Stimulated activated CD4-positive, alpha-beta T cell treated with anti-CD3 and anti-CD28 coated beads, Interleukin-2, amount 100 ng/mL, for 4 hours (primary cell): ENCODE data around the gene C16orf74.

Source experiments
- DNase-seq: peaks from one replicate; pipeline ENCODE4 v3.0.0-alpha.2; 2020; ENCODE audit warnings: low read depth

The C16orf74 gene

GRCh38 chr16:85750827-85751697, at the start of gene C16orf74:
C16orf74 (minus strand) TSS chr16:85751096; CDS start chr16:85735217, 15,879 bp downstream.
- DNase-seq: no peak

- no peak for DNase-seq
Observed at GRCh38 chr16:85800321-85800669, 49.4 kb upstream of the C16orf74 start.

- peak; percentile 89 for DNase-seq
Observed at GRCh38 chr16:85799497-85800320, 48.8 kb upstream of the C16orf74 start, which contains the start of the genes COX4I1 and EMC8. COX4I1 (plus strand) TSS chr16:85799695; CDS start chr16:85801206, 1,511 bp downstream. EMC8 (minus strand) TSS chr16:85799544; CDS start chr16:85799295, 249 bp downstream.

- no peak for DNase-seq
Observed at GRCh38 chr16:85798901-85799496, 48.1 kb upstream of the C16orf74 start.

GRCh38 chr16:85798283-85798776, 47.4 kb upstream of the C16orf74 start:
- DNase-seq: no peak

- DNase-seq: no peak
Observed at GRCh38 chr16:85796599-85796998, 45.7 kb upstream of the C16orf74 start.

- no peak for DNase-seq
Observed at GRCh38 chr16:85796152-85796551, 45.3 kb upstream of the C16orf74 start.

- DNase-seq: no peak
Observed at GRCh38 chr16:85794696-85795095, 43.8 kb upstream of the C16orf74 start.

- DNase-seq: no peak
Observed at GRCh38 chr16:85793662-85794298, 42.9 kb upstream of the C16orf74 start.

GRCh38 chr16:85789773-85790172, 38.9 kb upstream of the C16orf74 start:
- DNase-seq: no peak

- no peak for DNase-seq
Observed at GRCh38 chr16:85788819-85789218, 37.9 kb upstream of the C16orf74 start.

GRCh38 chr16:85785927-85786326, 35.0 kb upstream of the C16orf74 start:
- DNase-seq: no peak

GRCh38 chr16:85784813-85785212, 33.9 kb upstream of the C16orf74 start:
- no peak for DNase-seq

- no peak for DNase-seq
Observed at GRCh38 chr16:85783441-85783840, 32.5 kb upstream of the C16orf74 start.

GRCh38 chr16:85782451-85782850, 31.6 kb upstream of the C16orf74 start:
- no peak for DNase-seq

GRCh38 chr16:85781695-85782370, 30.9 kb upstream of the C16orf74 start:
- no peak for DNase-seq

GRCh38 chr16:85781156-85781555, 30.3 kb upstream of the C16orf74 start:
- DNase-seq: no peak

GRCh38 chr16:85780281-85780680, 29.4 kb upstream of the C16orf74 start:
- DNase-seq: no peak

- no peak for DNase-seq
Observed at GRCh38 chr16:85778873-85779272, 28.0 kb upstream of the C16orf74 start.

GRCh38 chr16:85777583-85778310, 26.9 kb upstream of the C16orf74 start:
- no peak for DNase-seq
